Stomach (tissue), 19 donors: ENCODE data around the gene OGN. TPM values are rescaled to one million over a fixed set of nuclear protein-coding genes. Genes with fewer than 3 reads are reported as not detected.
A peak's percentile ranks its signal among the peaks of the same experiment; 100 is the strongest.

ENCODE experiments used
- DNase-seq, 2 donors: peaks; one replicate each; pipeline versions ENCODE4 v3.0.0 to v3.0.0-alpha.2; 2013 to 2019
- H3K27ac ChIP-seq, 5 donors: fragments of 200-600 bp in 4 of 5; sonication (generic) in 4 of 5; one replicate each; pipeline ENCODE4 v1.5.1; 2013 to 2019; ENCODE audit warnings: mild to moderate bottlenecking in 1 of 5, moderate library complexity in 1 of 5
- H3K27me3 ChIP-seq, 3 donors: fragments of 200-600 bp; sonication (generic); one replicate each; pipeline ENCODE4 v1.5.1; 2017 to 2019; ENCODE audit warnings: mixed run types in 1 of 3
- H3K36me3 ChIP-seq, 4 donors: fragments of 200-600 bp; sonication (generic); 1 replicate in 3 of 4; 2 replicates in 1 of 4; pipeline ENCODE4 v1.5.1; 2016 to 2019
- H3K4me1 ChIP-seq, 4 donors: fragments of 200-600 bp; sonication (generic); one replicate each; pipeline ENCODE4 v1.5.1; 2016 to 2019
- H3K4me3 ChIP-seq, 4 donors: fragments of 200-600 bp; sonication (generic) in 3 of 4; one replicate each; pipeline ENCODE4 v1.5.1; 2016 to 2019; ENCODE audit warnings: mild to moderate bottlenecking in 1 of 4
- H3K9me3 ChIP-seq, 4 donors: fragments of 200-600 bp; sonication (generic); one replicate each; pipeline ENCODE4 v1.5.1; 2016 to 2019
- CTCF ChIP-seq, 7 experiments: fragments of 450-650 bp in 4 of 7; fragments of 200-600 bp in 3 of 7; sonication (generic) in 3 of 7; IDR thresholded peaks; one replicate each; pipeline ENCODE4 v1.5.1; 2016 to 2019; ENCODE audit warnings: antibody characterized with exemption in 7 of 7, control low read depth in 2 of 7, mild to moderate bottlenecking in 1 of 7
- EP300 ChIP-seq: sonication (generic); formaldehyde crosslinking; IDR thresholded peaks from one replicate; pipeline ENCODE4 v1.6.1; 2017; ENCODE audit warnings: antibody characterized with exemption
- POLR2A ChIP-seq, 4 donors: fragments of 450-650 bp; IDR thresholded peaks; one replicate each; pipeline ENCODE4 v1.6.1; 2016; ENCODE audit warnings: antibody characterized with exemption in 4 of 4, control low read depth in 2 of 4, mild to moderate bottlenecking in 1 of 4, moderate library complexity in 1 of 4
- POLR2AphosphoS5 ChIP-seq, 3 donors: sonication (generic); formaldehyde crosslinking; IDR thresholded peaks; one replicate each; pipeline ENCODE4 v1.6.1; 2016; ENCODE audit warnings: antibody characterized with exemption in 3 of 3
- WGBS, 5 donors: extraction: QIAGEN DNeasy Blood & Tissue Kit in 3 of 5; methylation state at CpG; one replicate each; pipeline versions ENCODE4 v1.1.5 to v1.1.7; 2013 to 2018; 5-methylcytosine and 5-hydroxymethylcytosine counted together
- intact Hi-C: fragments of 100-400 bp; cut with DNase I; formaldehyde crosslinking; loops from one replicate; pipeline ENCODE4 v1.15.1; 2023; ENCODE audit warnings: low total_unique reads
- long read RNA-seq, 10 donors: transcript quantifications; one replicate each; lab custom pipeline, GENCODE V29; 2026
- polyA plus RNA-seq, 3 donors: library from polyadenylated mRNA; stranded (reverse); fragments of 200-250 nt; gene quantifications; one replicate each; pipeline ENCODE4 v1.2.3, GENCODE V29; 2013
- total RNA-seq, 5 donors: library from RNA; depleted of rRNA; stranded (reverse); fragments of >200 nt; gene quantifications; one replicate each; pipeline versions ENCODE4 v1.1.0 to v1.2.3, GENCODE V29; 2014 to 2016
- donor health status: healthy with polysubstance abuse.
- donor health status: Bipolar disorder and iron deficiency.
- donor health status: healthy.

The OGN gene
- total RNA-seq, result 100 to 1,000 TPM in 1 of 5 donors, 10 to 100 TPM in 1, 1 to 10 TPM in 3; 4.6 to 138 (median 8.4) TPM
- 1 to 10 TPM in 2 of 3 donors, under 1 TPM in 1; 0.87 to 10.0 (median 5.3) TPM for polyA plus RNA-seq
- long read RNA-seq, donor 1, transcript OGN-202 (7 exons, 2,743 nt), result major isoform, 6 of 30 reads
- long read RNA-seq, donor 1, partial matches to known transcripts, result 24 of 30 reads
- long read RNA-seq, donor 1, other reads (novel, unspliced or antisense), result 0 of 30 reads
- long read RNA-seq, donor 2, transcript OGN-202 (7 exons, 2,743 nt), result major isoform, 11 of 48 reads
- long read RNA-seq, donor 2, partial matches to known transcripts, result 37 of 48 reads
- long read RNA-seq, donor 2, other reads (novel, unspliced or antisense), result 0 of 48 reads
- long read RNA-seq, donor 3, partial matches to known transcripts, result 16 of 20 reads
- long read RNA-seq, donor 3, other reads (novel, unspliced or antisense), result 0 of 20 reads
- long read RNA-seq, donor 4, partial matches to known transcripts, result 0 of 2 reads
- long read RNA-seq, donor 4, other reads (novel, unspliced or antisense), result 0 of 2 reads
- long read RNA-seq, donor 5, transcript OGN-202 (7 exons, 2,743 nt), result major isoform, 13 of 42 reads
- long read RNA-seq, donor 5, partial matches to known transcripts, result 29 of 42 reads
- long read RNA-seq, donor 5, other reads (novel, unspliced or antisense), result 0 of 42 reads
- long read RNA-seq, donor 6, transcript OGN-202 (7 exons, 2,743 nt), result major isoform, 10 of 70 reads
- long read RNA-seq, donor 6, partial matches to known transcripts, result 60 of 70 reads
- long read RNA-seq, donor 6, other reads (novel, unspliced or antisense), result 0 of 70 reads
- long read RNA-seq, donor 7, transcript OGN-202 (7 exons, 2,743 nt), result major isoform, 21 of 87 reads
- long read RNA-seq, donor 7, partial matches to known transcripts, result 65 of 87 reads
- long read RNA-seq, donor 7, other reads (novel, unspliced or antisense), result 0 of 87 reads
- long read RNA-seq, donor 8, transcript OGN-202 (7 exons, 2,743 nt), result major isoform, 6 of 25 reads
- long read RNA-seq, donor 8, partial matches to known transcripts, result 19 of 25 reads
- long read RNA-seq, donor 8, other reads (novel, unspliced or antisense), result 0 of 25 reads
- long read RNA-seq, donor 9, transcript OGN-202 (7 exons, 2,743 nt), result major isoform, 10 of 46 reads
- long read RNA-seq, donor 9, partial matches to known transcripts, result 33 of 46 reads
- long read RNA-seq, donor 9, other reads (novel, unspliced or antisense), result 0 of 46 reads
- long read RNA-seq, donor 10, transcript OGN-202 (7 exons, 2,743 nt), result major isoform, 7 of 19 reads
- long read RNA-seq, donor 10, partial matches to known transcripts, result 12 of 19 reads
- long read RNA-seq, donor 10, other reads (novel, unspliced or antisense), result 0 of 19 reads

GRCh38 chr9:92404042-92404836, at the start of gene OGN:
Gene OGN, minus strand, starts transcription at chr9:92404578. Its CDS starts 1,171 bp downstream, at chr9:92403407.
- no peak for TF ChIP-seq CTCF (IDR thresholded peaks at IDR 0.05)
- Histone ChIP-seq H3K4me1 (peaks cover 0 to 15% (median 7%) of the 10 kb centered on the region in 4 donors), H3K36me3 (no peaks in the 10 kb centered on the region), H3K27me3 (no peaks in the 10 kb centered on the region), H3K27ac (peak within 1 kb of the TSS in 1 of 5 donors; percentile 1), H3K9me3 (no peaks in the 10 kb centered on the region), H3K4me3 (peak within 1 kb of the TSS in 2 of 4 donors; percentile 2 to 18)
- WGBS, 5 donors, result 67 to 87% (median 74%) methylated on average over 5 of the region's 5 CpGs
- DNase-seq, result peak in 1 of 2 donors; percentile 80
- intact Hi-C loops, result no loop called here

GRCh38 chr9:92446536-92446935, 42.2 kb upstream of the OGN start:
- Histone ChIP-seq H3K4me3 (no peak overlapping the region), H3K9me3 (no peaks in the 10 kb centered on the region), H3K36me3 (no peaks in the 10 kb centered on the region), H3K27me3 (no peaks in the 10 kb centered on the region), H3K27ac (no peak overlapping the region), H3K4me1 (no peaks in the 10 kb centered on the region)
- DNase-seq, result no peak
- intact Hi-C loops, result no loop called here
- no peak for TF ChIP-seq POLR2AphosphoS5 (IDR thresholded peaks at IDR 0.05)
- no peak for TF ChIP-seq POLR2A (IDR thresholded peaks at IDR 0.05)
- no peak for TF ChIP-seq CTCF (IDR thresholded peaks at IDR 0.05)
- no peak for TF ChIP-seq EP300

- Histone ChIP-seq H3K36me3 (no peaks in the 10 kb centered on the region), H3K27ac (no peak overlapping the region), H3K9me3 (no peaks in the 10 kb centered on the region), H3K27me3 (no peaks in the 10 kb centered on the region), H3K4me3 (no peak overlapping the region), H3K4me1 (no peaks in the 10 kb centered on the region)
- 76 to 96% (median 86%) methylated on average over 3 to 4 of the region's 4 CpGs for WGBS, 5 donors
- intact Hi-C loops, result no loop called here
- no peak for DNase-seq
- TF ChIP-seq CTCF (IDR thresholded peaks at IDR 0.05) (no peak), POLR2A (IDR thresholded peaks at IDR 0.05) (no peak), EP300 (no peak), POLR2AphosphoS5 (IDR thresholded peaks at IDR 0.05) (no peak)
These were observed 40.5 kb upstream of the OGN start for GRCh38 chr9:92444841-92445240.
